HL-60 (cell line): ENCODE data around the gene PF4V1.
"Not testable (repeated sequence)": the region's sequence is repeated elsewhere in the genome, so short reads cannot be mapped to it uniquely, and the experiment has no call there.

Experiments
- DNase-seq, 2 experiments: peaks; one replicate each; pipeline ENCODE4 v3.0.0-alpha.2; 2010 to 2020; ENCODE audit warnings: low read depth in 1 of 2, low spot score in 1 of 2
- H3K27ac ChIP-seq: fragments of 250-450 bp; sonication (Bioruptor Pico); replicated peaks from 2 replicates; pipeline ENCODE4 v1.5.1; 2020; ENCODE audit warnings: mild to moderate bottlenecking, moderate library complexity
- H3K27me3 ChIP-seq: fragments of 250-450 bp; sonication (Bioruptor Pico); 2 replicates; pipeline ENCODE4 v1.5.1; 2021; ENCODE audit warnings: mild to moderate bottlenecking, moderate library complexity; ENCODE audit not compliant: insufficient read depth, poor library complexity, severe bottlenecking
- H3K4me3 ChIP-seq: replicated peaks from 2 replicates; pipeline ENCODE4 v1.5.1; 2011; ENCODE audit warnings: mild to moderate bottlenecking, control low read depth, low read length; ENCODE audit not compliant: insufficient read depth
- GABPA ChIP-seq: IDR thresholded peaks from 2 replicates; pipeline ENCODE4 v1.6.1; 2012; ENCODE audit warnings: low read depth
- POLR2AphosphoS5 ChIP-seq: IDR thresholded peaks from 2 replicates; pipeline ENCODE4 v1.6.1; 2012; ENCODE audit warnings: low read depth
- SPI1 ChIP-seq: IDR thresholded peaks from 2 replicates; pipeline ENCODE4 v1.6.1; 2012; ENCODE audit warnings: low read depth, mild to moderate bottlenecking, borderline replicate concordance
- TF ChIP-seq, protein P1 (sequence below): IDR thresholded peaks from 2 replicates; pipeline ENCODE4 v1.6.1; 2012; ENCODE audit warnings: low read depth; ENCODE audit not compliant: insufficient replicate concordance
- TF ChIP-seq, protein P2 (sequence below): IDR thresholded peaks from one replicate; pipeline ENCODE4 v1.5.1; 2011; ENCODE audit warnings: low read length, control low read depth, inconsistent platforms; ENCODE audit not compliant: insufficient read depth

Gene PF4V1

DNA sequence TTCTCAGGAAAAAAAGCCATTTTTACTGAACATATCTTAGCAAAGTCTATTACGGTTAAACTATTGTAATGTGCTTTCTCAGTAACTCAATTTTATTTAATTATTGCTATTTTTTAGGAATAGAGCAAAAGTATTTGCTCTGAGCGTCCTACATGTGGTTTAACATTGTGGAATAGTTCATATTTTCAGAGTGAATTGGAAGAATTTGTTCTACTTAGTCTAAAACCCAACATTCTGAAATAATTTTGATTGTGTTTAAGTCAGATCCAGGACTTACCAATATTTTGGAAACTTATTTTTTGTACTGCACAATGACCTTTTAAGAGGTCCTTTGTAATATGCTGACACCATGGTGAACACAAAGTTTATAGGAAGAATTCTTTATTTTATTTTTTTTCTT is 43.3 kb downstream of the PF4V1 start:
- TF ChIP-seq, protein P1, sequence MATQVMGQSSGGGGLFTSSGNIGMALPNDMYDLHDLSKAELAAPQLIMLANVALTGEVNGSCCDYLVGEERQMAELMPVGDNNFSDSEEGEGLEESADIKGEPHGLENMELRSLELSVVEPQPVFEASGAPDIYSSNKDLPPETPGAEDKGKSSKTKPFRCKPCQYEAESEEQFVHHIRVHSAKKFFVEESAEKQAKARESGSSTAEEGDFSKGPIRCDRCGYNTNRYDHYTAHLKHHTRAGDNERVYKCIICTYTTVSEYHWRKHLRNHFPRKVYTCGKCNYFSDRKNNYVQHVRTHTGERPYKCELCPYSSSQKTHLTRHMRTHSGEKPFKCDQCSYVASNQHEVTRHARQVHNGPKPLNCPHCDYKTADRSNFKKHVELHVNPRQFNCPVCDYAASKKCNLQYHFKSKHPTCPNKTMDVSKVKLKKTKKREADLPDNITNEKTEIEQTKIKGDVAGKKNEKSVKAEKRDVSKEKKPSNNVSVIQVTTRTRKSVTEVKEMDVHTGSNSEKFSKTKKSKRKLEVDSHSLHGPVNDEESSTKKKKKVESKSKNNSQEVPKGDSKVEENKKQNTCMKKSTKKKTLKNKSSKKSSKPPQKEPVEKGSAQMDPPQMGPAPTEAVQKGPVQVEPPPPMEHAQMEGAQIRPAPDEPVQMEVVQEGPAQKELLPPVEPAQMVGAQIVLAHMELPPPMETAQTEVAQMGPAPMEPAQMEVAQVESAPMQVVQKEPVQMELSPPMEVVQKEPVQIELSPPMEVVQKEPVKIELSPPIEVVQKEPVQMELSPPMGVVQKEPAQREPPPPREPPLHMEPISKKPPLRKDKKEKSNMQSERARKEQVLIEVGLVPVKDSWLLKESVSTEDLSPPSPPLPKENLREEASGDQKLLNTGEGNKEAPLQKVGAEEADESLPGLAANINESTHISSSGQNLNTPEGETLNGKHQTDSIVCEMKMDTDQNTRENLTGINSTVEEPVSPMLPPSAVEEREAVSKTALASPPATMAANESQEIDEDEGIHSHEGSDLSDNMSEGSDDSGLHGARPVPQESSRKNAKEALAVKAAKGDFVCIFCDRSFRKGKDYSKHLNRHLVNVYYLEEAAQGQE: no peak
- Histone ChIP-seq H3K4me3 (no peak overlapping the region), H3K27ac (no peak overlapping the region), H3K27me3 (no peaks in the 10 kb centered on the region)
- no peak for DNase-seq

DNA sequence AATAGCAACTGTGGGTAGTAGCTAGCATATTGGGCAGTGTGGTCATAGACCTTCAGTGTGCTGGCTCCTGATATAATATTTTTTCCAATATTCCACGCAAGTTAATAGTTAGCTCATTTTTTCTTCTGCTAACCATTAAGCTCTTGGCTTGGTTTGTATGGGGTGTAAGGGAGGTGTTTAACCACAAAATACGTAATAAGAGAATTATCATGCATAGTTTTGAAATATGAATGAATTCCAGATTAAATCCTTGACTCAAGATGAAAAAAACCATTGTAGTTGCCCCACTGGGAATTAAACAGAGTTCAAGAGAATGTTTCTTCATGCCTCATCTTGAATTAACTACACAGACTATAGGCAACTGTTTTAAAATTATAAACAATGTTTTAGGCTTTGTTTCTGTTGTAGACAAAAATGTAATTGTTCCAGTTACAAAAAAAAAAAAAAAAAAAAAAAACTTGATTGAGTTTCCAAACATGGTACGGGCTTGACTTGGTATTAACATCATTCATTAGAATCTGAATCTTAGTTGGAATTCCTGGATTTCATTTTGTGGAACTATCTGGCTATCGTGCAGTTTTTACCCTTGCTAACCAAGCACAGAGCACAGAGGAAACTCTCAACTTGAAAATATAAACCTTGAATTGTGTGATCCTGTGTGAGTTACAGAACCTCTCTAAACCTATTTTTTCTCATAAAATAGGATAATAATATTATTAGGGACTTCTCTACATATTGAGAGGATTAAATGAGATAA is 44.5 kb downstream of the PF4V1 start:
- Histone ChIP-seq H3K27ac (no peak overlapping the region), H3K27me3 (no peaks in the 10 kb centered on the region), H3K4me3 (no peak overlapping the region)
- no peak for DNase-seq
- TF ChIP-seq SPI1: no peak
- no peak for TF ChIP-seq POLR2AphosphoS5
- TF ChIP-seq GABPA: no peak
- TF ChIP-seq, protein P2, sequence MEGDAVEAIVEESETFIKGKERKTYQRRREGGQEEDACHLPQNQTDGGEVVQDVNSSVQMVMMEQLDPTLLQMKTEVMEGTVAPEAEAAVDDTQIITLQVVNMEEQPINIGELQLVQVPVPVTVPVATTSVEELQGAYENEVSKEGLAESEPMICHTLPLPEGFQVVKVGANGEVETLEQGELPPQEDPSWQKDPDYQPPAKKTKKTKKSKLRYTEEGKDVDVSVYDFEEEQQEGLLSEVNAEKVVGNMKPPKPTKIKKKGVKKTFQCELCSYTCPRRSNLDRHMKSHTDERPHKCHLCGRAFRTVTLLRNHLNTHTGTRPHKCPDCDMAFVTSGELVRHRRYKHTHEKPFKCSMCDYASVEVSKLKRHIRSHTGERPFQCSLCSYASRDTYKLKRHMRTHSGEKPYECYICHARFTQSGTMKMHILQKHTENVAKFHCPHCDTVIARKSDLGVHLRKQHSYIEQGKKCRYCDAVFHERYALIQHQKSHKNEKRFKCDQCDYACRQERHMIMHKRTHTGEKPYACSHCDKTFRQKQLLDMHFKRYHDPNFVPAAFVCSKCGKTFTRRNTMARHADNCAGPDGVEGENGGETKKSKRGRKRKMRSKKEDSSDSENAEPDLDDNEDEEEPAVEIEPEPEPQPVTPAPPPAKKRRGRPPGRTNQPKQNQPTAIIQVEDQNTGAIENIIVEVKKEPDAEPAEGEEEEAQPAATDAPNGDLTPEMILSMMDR: no peak
- TF ChIP-seq, protein P1: no peak

DNA sequence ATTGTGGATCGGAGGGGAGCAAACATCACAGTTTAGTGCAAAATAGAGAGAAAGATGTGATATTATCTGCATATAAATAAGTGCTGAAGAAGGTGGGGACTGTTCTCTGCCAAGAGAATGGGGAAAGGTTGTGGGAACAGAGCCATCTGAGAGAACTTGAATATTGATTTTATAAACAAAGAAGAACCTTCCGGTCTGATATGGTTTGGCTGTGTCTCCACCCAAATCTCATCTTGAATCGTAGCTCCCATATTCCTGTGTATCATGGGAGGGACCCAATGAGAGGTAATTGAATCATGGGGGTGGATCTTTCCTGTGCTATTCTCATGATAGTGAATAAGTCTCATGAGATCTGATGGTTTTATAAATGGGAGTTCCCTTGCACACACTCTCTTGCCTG is 46.2 kb downstream of the PF4V1 start:
- H3K27me3 ChIP-seq, H3K27ac ChIP-seq, DNase-seq, H3K4me3 ChIP-seq: not testable (repeated sequence)

DNA sequence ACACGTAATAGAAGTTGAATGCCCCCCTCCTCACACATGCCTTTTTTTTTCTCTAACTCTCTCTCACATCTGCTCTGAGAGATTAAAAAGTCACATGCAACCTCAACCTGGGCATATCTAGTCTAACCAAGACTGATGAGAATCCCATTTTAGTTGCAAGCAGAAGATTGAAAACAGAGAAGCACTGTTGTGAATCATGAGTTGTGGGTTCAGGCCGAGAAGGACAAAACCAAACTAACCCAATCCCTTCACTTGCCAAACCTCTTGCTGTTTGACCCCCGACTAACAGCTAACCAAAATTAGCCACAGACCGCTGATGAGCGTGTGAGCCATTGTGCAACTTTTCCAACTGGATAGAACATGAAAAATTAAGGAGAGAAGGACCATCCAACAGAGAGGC is 47.9 kb downstream of the PF4V1 start:
- Histone ChIP-seq H3K27ac (no peak overlapping the region), H3K27me3 (no peaks in the 10 kb centered on the region), H3K4me3 (no peak overlapping the region)
- TF ChIP-seq GABPA (no peak), SPI1 (no peak), POLR2AphosphoS5 (no peak)
- TF ChIP-seq, protein P2: no peak
- TF ChIP-seq, protein P1: no peak
- DNase-seq: no peak
